Measurements from ENCODE around the gene HTRA2.
"Not testable (repeated sequence)": the region's sequence is repeated elsewhere in the genome, so short reads cannot be mapped to it uniquely, and the experiment has no call there.

HTRA2 gene

DNA sequence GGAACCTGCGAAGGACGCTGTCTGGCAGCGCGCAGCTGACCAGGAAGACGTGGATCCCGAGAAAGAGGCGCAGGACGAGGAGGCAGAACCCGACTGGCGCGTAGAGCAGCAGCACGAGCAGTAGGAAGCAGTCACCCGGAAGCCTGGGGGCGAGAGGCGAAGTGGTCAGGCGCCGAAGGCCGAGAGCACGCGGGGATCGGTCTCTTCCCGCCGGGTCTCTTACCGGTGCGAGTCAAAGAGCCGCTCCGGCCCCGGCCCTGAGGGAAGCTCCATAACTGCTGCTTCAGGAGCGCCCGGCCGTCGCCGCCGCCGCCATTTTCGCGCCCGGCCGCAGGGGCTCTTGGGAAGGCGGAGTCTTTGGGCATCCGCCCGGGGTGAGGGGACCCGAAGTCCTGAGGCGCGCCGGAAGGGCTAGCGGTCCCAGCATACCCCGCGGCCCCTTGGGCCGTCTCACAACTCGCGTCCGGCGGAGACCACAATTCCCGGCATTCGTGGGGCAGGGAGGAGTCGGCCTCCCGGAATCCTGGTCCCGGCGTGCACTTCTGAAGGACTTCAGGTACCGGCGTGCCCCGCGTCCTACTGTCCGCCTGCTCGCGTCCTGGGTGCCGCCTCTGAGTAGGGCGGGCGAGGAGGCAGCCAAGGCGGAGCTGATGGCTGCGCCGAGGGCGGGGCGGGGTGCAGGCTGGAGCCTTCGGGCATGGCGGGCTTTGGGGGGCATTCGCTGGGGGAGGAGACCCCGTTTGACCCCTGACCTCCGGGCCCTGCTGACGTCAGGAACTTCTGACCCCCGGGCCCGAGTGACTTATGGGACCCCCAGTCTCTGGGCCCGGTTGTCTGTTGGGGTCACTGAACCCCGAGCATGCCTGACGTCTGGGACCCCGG, at the start of gene HTRA2, which contains the start of gene AUP1:
HTRA2 (plus strand) TSS at position 577 of the 882 bp plus-strand sequence; CDS start at position 651, 74 bp downstream.
AUP1 (minus strand) TSS at position 350 of the 882 bp plus-strand sequence; CDS start at position 273, 77 bp downstream.
- DNase-seq (ENCODE audit: low read depth, low spot score), result peak; percentile 98

DNA sequence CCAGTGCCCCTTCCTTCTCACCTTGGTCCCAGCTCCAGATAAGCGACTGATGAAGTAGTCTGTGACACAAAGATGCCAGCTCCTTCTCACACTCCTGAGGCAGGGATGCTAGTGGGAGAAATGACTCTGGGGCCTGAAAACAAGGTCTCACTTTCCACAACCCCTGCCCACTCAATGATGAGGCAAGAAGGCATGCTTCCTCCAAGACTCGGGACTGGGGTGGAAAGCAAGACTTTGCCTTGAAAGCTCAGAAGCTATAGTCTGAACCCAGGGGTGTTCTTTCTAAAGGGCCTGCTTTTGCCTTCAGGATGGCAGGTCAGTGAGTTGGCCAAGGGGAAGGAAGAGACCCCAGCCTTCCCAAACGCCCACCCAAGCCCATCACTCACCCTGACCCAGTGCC, 48.3 kb upstream of the HTRA2 start:
- DNase-seq (ENCODE audit: low read depth, low spot score), result no peak

DNA sequence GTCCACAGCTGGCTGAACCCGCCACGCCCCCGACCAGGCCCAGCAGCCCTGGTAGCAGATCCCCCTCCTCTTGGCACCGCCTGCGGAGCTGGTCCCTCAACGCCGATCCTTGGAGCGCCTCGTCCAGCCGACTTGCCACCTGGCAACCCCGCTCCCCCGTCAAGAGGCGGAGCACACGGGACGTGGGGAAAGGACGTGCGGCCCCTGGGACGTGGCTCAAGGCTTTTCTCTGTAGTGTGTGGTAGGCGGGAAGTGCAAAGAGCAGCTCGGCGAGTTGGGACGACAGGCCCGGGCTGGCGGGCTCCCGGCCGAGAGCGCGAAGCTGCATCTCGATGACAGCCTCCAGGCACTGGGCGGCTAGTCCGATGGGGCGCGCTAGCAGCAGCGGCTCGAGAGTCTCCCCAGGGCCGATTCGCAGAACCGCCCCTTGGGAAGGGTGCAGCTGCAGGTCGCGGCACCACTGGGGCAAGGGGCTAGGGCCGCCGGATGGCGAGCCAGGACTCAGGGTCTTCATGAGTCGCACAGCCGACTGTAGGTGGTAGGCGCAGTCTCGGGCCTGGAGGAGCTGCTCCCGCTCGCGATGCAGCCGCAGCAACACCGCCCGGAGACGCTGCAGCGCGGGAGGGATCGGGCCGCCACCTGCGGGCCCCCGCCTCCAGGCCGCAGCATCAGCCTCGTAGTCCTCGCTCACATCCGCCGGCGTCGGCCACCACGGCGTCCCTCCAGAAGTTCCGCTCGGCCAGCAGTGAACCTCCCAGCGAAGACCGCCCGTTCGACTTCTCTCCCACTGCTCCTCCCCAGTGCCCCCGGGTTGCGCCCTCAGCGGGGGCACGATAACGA, 47.6 kb upstream of the HTRA2 start:
- DNase-seq (ENCODE audit: low read depth, low spot score), result no peak

DNA sequence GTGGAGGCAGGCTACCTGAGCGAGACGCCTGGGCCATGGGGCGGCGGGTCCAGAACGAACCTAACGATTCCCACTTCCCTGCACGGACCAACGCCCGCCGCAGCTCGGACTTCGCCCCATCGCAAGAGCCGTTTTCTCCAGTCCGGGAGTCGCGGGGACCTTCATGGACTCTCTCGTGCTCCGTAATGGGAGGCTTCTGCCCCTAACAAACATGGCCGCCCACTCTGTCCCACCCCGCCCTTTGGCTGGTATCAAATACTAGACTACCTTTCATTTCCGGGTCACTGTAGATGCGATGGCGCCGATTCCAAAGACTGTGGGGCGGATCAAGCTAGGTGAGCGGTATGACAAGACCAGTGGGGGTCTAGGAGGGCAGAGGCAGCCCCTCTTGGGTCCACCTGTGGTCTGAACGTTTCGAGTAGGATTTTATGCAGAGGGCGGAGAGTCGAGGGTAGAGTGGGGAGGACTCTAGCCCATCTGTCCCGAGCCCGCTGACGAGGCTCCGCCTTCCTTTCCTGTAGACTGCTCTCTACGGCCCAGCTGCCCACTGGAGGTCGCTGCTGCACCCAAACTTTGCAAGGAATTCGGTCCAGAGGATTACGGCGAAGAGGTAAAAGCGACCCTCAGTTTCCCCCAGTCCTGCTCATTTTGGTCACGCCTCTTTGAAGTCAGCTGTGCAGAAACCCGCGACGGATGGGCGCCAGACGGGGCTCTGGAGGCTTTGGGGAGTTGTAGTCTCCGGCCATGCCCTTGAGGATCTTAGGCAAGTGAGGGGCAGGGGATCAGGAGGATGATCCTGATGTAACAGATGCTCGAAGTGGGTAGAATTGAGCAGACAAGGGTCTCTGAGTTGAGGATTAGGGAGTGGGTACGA, 46.7 kb upstream of the HTRA2 start, which contains the start of the genes CCDC142 and TTC31:
CCDC142 (minus strand) TSS at position 198 of the 874 bp plus-strand sequence; CDS start at position 37, 161 bp downstream.
TTC31 (plus strand) TSS at position 281 of the 874 bp plus-strand sequence; CDS start at position 296, 15 bp downstream.
- DNase-seq (ENCODE audit: low read depth, low spot score), result peak; percentile 97

DNA sequence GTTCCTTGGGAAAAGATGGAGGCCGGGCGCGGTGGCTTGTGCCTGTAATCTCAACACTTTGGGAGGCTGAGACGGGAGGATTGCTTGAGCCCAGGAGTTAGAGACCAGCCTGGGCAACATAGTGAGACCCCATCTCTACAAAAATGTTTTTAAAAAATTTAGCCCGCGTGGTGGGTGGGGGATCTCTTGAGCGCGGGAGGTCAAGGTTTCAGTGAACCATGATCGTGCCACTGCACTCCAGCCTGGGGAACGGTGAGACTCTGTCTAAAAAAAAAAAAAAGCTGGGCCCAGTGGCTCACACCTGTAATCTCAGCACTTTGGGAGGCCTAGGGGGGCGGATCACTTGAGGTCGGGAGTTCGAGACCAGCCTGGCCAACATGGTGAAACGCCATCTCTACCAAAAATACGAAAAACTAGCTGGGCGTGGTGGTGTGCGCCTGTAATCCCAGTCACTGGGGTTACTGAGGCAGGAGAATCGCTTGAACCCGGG, 46.0 kb upstream of the HTRA2 start:
- DNase-seq (ENCODE audit: low read depth, low spot score), result not testable (repeated sequence)

DNA sequence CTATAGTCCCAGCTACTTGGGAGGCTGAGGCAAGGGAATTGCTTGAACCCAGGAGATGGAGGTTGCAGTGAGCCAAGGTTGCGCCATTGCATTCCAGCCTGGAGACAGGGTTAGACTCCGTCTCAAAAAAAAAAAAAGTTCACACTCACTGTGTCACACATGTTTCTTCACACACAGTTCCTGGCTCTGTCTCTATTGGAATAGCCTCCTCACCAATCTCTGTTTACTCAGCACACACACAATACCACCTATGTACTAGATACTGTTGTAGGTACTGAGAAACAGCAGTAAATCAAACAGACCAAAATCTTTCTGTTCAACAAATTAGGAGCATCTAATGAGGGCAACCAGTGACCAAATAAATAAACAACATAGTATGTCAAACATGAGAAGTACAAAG, 43.6 kb upstream of the HTRA2 start:
- DNase-seq (ENCODE audit: low read depth, low spot score), result no peak

DNA sequence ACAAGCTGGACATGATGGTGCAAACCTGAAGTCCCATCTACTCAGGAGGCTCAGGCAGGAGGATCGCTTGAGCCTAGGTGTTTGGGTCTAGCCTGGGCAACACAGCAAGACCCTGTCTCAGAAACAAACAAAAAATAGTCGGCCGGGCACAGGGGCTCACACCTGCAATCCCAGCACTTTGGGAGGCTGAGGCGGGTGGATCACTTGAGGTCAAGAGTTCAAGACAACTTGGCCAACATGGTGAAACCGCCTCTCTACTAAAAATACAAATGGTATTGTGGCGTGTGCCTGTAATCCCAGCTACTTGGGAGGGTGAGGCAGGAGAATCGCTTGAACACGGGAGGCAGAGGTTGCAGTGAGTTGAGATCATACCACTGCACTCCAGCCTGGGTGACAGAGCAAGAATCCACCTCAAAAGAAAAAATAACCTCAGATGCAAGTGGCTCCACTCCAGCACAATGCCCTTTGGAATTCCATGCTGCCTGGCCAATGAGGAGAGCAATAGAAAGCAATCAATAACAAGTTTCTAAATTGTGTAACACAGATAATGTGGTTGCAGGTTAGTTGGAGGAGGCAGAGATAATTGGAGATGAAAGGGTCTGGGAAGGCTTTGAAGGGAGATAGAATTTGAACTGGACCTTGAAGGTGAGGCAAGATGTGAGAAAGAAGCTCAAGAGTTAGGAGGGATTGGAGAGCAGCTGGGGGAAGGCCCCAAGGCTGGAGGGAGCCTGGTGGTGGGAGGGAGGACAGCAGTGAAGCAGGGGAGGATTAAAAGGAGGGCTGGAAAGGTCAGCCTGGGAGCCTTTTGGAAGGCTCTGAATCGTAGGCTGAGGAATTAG, 40.9 kb upstream of the HTRA2 start:
- no peak for DNase-seq (ENCODE audit: low read depth, low spot score)

DNA sequence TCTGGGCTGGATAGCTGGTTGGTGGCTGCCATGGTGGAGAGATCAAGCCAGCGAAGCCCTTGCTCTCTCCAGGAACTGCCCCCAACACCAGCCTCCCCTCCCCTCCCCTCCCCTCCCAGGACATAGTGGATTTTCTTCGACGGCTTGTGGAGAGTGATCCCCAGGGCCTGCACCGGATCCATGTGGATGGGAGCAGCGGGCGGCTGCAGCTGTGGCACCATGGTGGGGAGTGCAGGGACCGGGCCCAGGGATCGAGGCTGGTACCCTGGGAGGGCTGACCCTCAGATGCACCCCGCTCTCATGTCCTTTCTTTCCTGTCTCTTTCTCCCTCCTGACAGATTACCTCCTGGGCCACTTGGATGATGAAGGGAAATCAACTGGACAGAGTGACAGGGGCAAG, 39.8 kb upstream of the HTRA2 start:
- DNase-seq (ENCODE audit: low read depth, low spot score), result no peak

DNA sequence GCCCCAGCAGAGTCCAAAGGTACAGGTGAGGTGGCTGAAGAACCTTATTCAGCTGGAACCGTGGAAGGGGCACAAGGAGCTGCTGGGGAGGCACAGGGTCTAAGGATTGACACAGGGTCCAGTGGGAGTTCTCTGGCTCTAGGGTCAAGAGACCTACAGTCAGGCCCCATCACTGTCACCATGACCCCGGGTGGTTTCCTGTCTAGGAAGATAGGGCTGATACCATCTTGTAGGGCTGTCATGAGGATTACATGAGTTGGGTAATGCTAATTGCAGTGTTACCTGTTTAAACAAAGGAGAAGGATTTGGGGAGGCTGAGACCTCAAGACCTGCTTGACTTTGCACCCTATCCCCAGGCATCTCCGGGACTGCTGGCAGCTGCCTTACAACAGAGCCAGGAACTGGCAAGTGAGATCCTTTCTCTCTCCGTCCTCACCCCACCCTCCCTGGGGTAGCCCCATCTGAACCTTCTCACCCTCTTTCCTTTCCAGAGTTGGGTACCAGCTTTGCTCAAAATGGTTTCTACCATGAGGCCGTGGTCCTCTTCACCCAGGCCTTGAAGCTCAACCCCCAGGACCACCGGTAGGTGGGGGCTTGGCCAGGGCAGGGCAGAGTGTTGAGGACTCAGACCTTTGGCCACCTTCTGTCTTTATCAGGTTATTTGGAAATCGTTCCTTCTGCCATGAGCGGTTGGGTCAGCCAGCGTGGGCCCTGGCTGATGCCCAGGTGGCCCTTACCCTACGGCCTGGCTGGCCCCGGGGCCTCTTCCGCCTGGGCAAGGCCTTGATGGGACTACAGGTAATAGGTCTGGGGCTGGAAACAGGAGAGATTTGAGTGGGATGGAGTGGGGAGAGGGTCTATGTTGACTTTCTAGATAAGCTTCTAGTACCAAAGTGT, 37.8 kb upstream of the HTRA2 start:
- DNase-seq (ENCODE audit: low read depth, low spot score), result no peak

DNA sequence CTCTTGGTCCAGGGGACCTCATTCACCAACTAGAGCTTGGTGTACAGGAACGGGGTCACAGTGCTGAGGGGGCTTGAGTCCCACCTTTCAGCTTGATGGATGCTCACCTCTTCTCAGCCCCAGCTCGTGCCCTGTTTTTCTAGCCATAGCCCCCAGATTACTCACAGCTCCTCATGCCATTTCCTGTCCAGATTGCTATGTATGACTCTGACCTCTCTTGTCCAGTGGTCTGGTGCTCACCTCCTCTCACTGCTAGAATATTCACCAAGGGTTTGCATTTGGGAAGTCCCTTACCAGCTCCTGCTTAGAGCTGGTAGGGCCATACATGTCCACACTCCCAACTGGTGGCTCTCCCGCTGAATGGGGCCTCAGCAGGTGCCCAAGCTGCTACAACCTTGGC, 36.2 kb upstream of the HTRA2 start:
- DNase-seq (ENCODE audit: low read depth, low spot score), result no peak

DNA sequence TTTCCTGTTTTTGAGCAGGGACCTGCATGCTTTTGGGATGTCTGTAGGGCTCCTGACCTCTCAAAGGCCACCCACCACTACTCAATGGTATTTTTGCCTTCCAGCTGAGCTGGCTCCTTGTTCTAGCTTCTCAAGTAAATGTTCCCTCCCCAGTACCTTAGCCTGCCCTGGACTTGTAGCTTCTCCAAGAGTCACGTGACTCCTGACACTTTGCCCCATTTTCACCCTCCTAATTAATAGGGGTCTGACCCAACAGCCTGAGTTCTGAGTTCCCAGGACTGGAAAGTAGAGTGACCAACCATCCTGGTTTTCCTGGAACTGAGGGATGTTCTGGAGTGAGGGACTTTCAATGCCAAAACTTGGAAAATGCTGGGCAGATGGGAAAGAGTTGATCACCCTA, 34.3 kb upstream of the HTRA2 start:
- no peak for DNase-seq (ENCODE audit: low read depth, low spot score)

DNA sequence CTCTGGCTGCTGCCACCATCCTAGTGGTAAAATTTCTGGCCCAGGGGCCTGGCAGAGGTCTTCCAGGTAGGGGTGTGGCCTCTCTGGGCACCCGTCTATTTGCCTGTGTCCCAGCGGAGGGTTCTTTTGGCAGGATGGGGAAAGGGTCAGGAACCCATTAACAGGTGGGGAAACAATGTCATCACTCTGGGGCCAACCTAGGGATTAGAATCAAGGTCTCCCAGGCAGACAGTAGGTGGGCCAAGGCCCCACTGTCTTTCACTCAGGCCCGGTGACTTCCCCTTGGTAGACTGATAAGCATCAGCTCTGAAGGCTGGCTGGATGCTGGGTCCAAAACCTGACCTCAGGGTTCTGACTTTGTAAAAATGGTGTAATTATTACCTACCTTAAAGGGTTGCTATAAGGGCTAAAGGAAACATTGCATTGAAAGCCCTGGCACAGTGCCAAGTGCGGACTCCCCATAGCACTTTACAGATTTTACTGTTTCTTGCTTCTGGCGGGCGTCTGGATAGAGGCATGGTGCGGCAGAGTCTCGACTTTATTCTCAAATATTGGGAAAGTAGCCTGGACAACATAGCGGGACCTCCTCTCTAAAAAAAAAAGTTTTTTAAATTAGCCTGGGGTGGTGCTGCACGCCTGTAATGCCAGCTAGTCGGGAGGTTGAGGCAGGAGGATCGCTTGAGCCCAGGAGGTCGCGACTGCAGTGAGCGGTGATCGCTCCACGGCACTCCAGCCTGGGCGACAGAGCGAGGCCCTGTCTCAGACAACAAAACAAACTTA, 32.5 kb upstream of the HTRA2 start:
- DNase-seq (ENCODE audit: low read depth, low spot score), result no peak

DNA sequence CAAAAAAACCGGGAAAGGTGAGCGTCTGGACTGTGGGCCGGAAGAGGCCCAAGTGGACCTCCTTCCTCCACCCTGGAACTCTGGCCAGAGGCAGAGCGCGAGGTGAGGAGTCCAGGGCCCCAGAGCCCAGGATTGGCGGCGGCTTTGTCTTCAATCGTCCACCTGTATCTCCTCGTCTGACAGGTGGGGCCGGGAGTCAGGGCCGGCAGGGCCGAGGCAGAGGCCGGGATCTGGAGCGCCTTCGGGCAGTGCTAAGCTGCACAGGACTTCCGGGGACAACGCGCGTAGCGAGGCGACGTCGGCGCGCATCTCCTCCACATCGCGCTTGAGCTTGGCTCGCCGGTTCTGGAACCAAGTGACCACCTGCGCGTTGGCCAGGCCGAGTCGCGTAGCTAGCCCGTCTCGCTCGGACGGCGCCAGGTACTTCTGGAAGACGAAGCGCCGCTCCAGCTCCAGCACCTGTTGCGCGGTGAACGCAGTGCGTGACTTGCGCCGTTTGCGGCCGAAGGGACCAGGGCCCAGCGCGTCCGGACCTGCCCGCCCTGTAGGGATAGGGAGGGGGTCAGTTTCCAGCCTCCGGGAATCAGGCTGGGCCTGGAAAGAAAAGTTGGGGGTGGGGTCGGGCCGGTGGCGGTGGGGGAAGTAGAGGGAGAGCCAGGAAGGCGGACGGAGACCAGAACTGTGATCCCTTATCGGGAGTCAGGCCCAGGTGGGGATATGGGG, 31.8 kb upstream of the HTRA2 start:
- DNase-seq (ENCODE audit: low read depth, low spot score), result peak; percentile 81

DNA sequence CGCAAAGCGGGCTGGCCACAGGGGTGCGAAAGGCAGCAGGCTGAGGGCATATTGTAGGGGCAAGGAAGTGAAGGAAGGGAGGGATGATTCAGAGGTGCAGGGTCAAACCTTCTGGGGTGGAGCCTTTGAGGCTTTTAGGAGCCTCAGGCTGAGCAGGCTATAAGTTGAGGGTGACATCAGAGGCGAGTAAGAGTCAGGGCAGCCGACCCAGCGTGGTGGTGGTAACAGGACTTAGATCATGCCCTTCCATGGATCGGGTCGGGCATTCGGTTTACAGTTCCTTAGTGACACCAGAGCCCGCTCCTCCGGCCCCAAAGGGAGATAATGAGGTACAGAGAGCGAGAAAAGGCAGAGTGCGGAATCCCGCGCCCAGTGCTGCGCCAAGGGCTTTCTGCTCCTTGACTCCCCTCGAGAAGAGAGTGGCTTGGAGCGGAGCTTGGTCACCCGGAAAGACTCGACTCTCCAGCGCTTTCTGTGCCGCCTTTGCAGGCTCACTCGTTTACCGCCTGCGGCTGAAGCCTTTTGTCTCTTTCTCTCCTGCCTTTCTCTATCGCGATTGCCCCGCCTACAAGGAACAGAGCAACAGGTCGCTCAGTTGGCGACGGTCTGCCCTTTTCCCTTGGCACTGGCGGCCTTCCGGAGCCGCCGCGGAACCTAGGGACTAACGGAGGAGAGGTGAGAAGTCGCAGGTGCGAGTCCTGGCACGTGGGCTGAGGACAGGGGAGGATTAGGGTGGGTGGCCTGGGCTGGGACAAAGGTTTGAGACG, 31.1 kb upstream of the HTRA2 start:
- DNase-seq (ENCODE audit: low read depth, low spot score), result peak; percentile 89

DNA sequence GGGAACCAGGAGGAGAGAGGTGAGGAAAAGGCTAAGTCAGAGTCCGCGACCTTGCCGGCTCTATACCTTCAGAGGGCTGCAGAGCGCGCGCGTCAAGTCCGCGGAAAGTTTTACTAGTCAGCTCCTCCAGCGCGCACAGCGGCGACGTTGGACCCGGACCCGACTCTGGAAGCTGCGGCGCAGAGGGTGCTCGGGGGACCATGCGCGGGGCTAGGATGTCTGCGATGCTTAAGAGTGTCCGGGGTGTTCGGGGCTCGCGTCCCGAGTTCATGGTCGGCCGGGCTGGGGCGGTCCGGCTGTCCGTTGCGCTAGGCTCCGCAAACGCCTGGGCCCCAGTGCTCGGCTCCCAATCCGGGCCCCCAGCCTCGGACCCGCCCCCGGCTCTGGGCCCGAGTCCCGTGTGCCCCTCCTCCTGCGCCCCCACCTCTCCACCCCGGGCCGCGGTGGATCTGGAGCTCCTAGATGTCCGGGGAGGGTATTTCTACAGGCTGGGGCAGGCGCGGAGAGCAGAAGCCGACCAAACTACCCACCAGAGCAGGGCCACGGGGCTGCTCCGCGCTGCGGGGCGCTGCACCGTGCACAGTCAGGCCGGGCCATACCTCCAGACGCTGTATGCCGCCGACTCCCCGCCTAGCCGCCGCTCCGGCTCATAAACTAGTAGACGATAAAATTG, 30.3 kb upstream of the HTRA2 start, which contains the start of gene LBX2:
LBX2 (minus strand) TSS at position 337 of the 673 bp plus-strand sequence; CDS start at position 271, 66 bp downstream.
- DNase-seq (ENCODE audit: low read depth, low spot score), result peak; percentile 34

DNA sequence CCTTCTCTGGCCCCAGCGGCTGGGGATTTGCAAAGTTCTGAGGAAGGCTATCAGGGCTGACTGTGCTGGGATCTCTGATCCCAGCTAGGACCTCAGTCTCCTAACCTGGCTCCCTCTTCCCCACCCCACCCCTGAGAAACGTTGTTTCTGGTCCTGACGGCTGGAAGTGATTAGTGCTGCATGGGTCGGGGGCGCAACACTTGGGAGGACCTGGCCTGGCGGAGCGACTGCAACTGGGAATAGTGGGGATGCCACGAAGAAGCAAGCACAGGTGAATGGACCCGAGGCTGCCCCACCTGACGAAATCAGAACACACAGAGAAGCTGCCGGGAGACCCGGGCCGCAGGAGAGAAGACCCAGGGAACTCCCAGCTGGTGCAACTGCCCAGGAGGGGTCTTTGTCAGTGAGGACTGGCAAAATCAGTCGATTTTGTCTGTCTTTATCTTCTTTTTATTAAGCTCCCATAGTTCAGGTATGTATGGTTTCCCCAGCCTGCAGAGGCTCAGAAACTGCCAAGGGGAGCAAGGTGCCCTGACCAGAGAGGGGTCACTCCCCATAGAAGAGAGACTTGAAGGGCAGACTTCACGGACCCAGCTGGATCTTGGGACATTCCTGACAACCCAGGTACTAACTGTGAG, 29.7 kb upstream of the HTRA2 start:
- DNase-seq (ENCODE audit: low read depth, low spot score), result no peak

Measured in ELF-1 (cell line).